Thyroid gland (tissue), 4 donors: ENCODE results near the gene RNF214.

Experiments
- POLR2A ChIP-seq, 2 donors: fragments of 450-650 bp; IDR thresholded peaks; one replicate each; pipeline ENCODE4 v1.6.1; 2017; ENCODE audit warnings: antibody characterized with exemption in 2 of 2, mild to moderate bottlenecking in 2 of 2, moderate library complexity in 1 of 2
- TF ChIP-seq, protein P1 (sequence below), 6 experiments: fragments of 200-600 bp in 3 of 6; fragments of 450-650 bp in 3 of 6; sonication (generic) in 3 of 6; IDR thresholded peaks; one replicate each; pipeline ENCODE4 v1.5.1; 2016 to 2019; ENCODE audit warnings: antibody characterized with exemption in 6 of 6, mild to moderate bottlenecking in 2 of 6, inconsistent platforms in 1 of 6, moderate library complexity in 1 of 6

DNA sequence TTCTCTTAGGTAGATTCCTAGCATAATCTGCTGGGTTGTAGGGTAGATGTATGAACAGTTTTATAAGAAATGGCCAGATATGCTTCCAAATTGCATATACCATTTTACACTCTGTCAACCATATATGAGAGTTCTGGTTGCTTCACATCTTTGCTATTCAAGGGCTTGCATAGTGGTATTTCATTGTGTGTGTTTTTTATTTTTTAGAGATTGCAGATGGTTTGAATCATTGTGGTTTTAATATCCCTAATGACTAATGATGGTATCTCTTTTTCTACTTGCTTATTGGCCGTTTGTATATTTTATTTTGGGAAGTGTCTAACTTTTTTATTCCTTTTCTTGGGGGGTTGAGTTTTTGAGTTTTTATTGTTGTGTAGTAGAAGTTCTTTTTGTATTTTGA, 26.9 kb downstream of the RNF214 start:
- TF ChIP-seq, protein P1, sequence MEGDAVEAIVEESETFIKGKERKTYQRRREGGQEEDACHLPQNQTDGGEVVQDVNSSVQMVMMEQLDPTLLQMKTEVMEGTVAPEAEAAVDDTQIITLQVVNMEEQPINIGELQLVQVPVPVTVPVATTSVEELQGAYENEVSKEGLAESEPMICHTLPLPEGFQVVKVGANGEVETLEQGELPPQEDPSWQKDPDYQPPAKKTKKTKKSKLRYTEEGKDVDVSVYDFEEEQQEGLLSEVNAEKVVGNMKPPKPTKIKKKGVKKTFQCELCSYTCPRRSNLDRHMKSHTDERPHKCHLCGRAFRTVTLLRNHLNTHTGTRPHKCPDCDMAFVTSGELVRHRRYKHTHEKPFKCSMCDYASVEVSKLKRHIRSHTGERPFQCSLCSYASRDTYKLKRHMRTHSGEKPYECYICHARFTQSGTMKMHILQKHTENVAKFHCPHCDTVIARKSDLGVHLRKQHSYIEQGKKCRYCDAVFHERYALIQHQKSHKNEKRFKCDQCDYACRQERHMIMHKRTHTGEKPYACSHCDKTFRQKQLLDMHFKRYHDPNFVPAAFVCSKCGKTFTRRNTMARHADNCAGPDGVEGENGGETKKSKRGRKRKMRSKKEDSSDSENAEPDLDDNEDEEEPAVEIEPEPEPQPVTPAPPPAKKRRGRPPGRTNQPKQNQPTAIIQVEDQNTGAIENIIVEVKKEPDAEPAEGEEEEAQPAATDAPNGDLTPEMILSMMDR (IDR thresholded peaks at IDR 0.05) = no peak
- TF ChIP-seq POLR2A (IDR thresholded peaks at IDR 0.05) = no peak
